ENCODE results near the gene ACTA1. TPM values are rescaled to one million over a fixed set of nuclear protein-coding genes. Genes with fewer than 3 reads are reported as not detected.

Gene ACTA1
- total RNA-seq, 1 donor from 2014 or later, result 0.23 TPM

DNA sequence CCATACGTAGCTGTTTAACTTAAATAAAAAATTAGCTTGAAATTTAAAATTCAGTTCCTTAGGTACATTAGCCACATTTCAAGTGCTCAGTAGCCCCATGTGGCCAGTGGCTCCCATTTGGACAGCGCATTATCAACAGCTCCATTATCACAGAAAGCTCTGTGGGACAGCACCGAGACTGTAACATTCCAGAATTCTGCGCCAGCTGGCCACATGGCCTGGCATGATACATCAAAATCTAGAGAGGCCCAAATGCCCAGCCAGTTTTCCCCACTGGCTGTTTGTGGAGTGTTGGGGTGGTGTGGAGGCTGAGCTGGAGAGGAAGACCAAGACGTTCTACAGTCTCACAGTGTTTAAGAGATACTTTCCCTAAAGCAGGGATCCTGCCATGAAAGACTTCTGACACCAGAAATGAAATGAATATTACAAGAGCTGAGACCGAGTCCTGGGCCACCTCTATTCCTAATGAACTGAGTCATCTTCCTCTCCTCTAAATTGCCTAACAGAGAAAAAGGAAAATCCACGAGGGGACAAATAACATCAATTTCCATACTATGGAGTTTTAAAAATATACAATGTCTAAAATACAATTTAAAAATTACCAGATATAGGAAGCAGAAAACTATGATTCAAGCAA, 27.3 kb upstream of the ACTA1 start:
- H3K27ac Mint-ChIP-seq (ENCODE audit: unreplicated experiment), result no peak overlapping the region
- no peak for DNase-seq (ENCODE audit: low read depth, low spot score)
- H3K27me3 Mint-ChIP-seq (ENCODE audit: low read depth), result no peaks in the 10 kb centered on the region
- H3K4me1 Mint-ChIP-seq, result no peaks in the 10 kb centered on the region
- H3K9me3 Mint-ChIP-seq, result no peaks in the 10 kb centered on the region
- H3K4me3 Mint-ChIP-seq, result no peak overlapping the region
- H3K36me3 Mint-ChIP-seq (ENCODE audit: low read depth), result peaks cover 9% of the 10 kb centered on the region
- TF ChIP-seq, protein P1, sequence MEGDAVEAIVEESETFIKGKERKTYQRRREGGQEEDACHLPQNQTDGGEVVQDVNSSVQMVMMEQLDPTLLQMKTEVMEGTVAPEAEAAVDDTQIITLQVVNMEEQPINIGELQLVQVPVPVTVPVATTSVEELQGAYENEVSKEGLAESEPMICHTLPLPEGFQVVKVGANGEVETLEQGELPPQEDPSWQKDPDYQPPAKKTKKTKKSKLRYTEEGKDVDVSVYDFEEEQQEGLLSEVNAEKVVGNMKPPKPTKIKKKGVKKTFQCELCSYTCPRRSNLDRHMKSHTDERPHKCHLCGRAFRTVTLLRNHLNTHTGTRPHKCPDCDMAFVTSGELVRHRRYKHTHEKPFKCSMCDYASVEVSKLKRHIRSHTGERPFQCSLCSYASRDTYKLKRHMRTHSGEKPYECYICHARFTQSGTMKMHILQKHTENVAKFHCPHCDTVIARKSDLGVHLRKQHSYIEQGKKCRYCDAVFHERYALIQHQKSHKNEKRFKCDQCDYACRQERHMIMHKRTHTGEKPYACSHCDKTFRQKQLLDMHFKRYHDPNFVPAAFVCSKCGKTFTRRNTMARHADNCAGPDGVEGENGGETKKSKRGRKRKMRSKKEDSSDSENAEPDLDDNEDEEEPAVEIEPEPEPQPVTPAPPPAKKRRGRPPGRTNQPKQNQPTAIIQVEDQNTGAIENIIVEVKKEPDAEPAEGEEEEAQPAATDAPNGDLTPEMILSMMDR (conservative IDR thresholded peaks at IDR 0.05), result no peak

DNA sequence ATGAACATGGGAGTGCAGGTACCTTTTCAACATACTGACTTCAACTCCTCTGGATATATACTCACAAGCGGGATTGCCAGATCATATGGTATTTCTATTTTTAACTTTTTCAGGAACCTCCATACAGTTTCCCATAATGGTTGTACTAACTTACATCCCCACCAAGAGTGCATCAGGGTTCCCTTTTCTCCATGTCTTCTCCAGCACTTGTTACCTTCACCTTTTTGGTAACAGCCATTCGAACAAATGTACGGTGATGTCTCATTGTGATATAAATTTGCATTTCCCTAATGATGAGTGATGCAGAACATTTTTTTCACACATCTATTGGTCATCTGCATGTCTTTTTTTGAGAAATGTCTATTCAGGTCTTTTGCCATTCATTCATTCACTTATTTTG, 25.9 kb upstream of the ACTA1 start:
- H3K27ac Mint-ChIP-seq (ENCODE audit: unreplicated experiment), result no peak overlapping the region
- H3K4me3 Mint-ChIP-seq, result no peak overlapping the region
- H3K27me3 Mint-ChIP-seq (ENCODE audit: low read depth), result no peaks in the 10 kb centered on the region
- no peak for DNase-seq (ENCODE audit: low read depth, low spot score)
- no peaks in the 10 kb centered on the region for H3K4me1 Mint-ChIP-seq
- TF ChIP-seq, protein P1 (conservative IDR thresholded peaks at IDR 0.05), result no peak
- H3K36me3 Mint-ChIP-seq (ENCODE audit: low read depth), result peaks cover 9% of the 10 kb centered on the region
- no peaks in the 10 kb centered on the region for H3K9me3 Mint-ChIP-seq

DNA sequence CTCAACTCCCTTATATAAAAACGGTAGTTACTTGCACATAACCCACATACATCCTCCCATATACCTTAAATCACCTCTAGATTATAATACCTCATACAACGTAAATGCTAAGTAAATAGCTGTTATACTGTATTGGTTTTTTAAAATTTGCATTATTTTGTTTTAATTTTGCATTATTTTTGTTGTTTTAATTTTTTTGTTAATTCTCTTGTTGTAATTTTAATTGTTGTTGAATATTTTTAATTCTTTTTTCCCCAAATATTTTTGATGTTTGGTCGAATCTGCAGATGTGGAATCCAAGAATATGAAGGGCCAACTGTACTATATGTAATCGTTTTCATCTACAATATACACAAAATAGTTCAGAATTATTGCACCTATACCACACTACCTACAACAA, 23.5 kb upstream of the ACTA1 start:
- Mint-ChIP-seq H3K27ac (ENCODE audit: unreplicated experiment) (no peak overlapping the region), H3K4me1 (no peaks in the 10 kb centered on the region), H3K9me3 (no peaks in the 10 kb centered on the region), H3K36me3 (ENCODE audit: low read depth) (peaks cover 6% of the 10 kb centered on the region), H3K27me3 (ENCODE audit: low read depth) (no peaks in the 10 kb centered on the region), H3K4me3 (no peak overlapping the region)
- no peak for DNase-seq (ENCODE audit: low read depth, low spot score)
- TF ChIP-seq, protein P1 (conservative IDR thresholded peaks at IDR 0.05), result no peak

DNA sequence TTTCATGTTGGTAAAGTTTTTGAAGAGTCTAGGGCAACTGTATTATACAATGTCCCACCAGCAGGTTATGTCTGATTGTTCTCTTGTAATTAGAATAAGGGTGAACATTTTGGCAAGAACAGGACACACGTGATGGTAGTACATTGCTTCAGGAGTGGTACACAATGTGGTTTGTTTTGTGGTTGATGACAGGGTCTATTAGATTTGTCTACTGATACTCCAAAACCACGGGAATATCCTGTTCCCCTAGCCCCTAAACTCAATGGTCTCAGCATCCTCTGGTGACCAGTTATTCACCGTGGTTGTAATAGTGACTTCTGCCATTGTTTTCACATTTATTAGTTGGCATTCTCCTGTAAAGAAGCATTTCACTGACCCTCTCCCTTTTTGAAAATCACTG, 22.1 kb upstream of the ACTA1 start:
- TF ChIP-seq, protein P1 (conservative IDR thresholded peaks at IDR 0.05), result no peak
- H3K27me3 Mint-ChIP-seq (ENCODE audit: low read depth), result no peaks in the 10 kb centered on the region
- H3K27ac Mint-ChIP-seq (ENCODE audit: unreplicated experiment), result no peak overlapping the region
- H3K36me3 Mint-ChIP-seq (ENCODE audit: low read depth), result peaks cover 6% of the 10 kb centered on the region
- H3K9me3 Mint-ChIP-seq, result no peaks in the 10 kb centered on the region
- H3K4me3 Mint-ChIP-seq, result no peak overlapping the region
- H3K4me1 Mint-ChIP-seq, result no peaks in the 10 kb centered on the region
- no peak for DNase-seq (ENCODE audit: low read depth, low spot score)

DNA sequence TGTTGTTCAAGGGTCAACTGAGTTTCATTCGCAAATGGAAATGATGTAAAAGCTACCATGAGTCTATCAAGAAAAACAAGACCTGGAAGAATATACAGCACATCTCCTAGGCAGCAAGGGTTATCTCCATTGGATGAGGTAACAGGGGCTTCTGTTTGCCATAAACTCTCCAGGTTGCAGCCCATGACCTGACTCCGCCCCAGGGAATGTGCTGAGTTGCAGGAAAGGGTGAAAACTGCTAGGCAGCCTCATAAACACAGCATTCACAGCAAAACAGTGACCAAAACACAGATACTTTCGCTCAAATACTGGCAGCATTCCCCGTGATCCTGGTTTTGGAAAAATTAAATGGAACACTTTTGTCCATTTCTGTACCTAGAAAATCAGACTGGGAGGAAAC, 20.2 kb upstream of the ACTA1 start:
- Mint-ChIP-seq H3K27me3 (ENCODE audit: low read depth) (no peaks in the 10 kb centered on the region), H3K27ac (ENCODE audit: unreplicated experiment) (no peak overlapping the region), H3K36me3 (ENCODE audit: low read depth) (no peaks in the 10 kb centered on the region), H3K9me3 (no peaks in the 10 kb centered on the region), H3K4me3 (no peak overlapping the region), H3K4me1 (no peaks in the 10 kb centered on the region)
- DNase-seq (ENCODE audit: low read depth, low spot score), result no peak
- TF ChIP-seq, protein P1 (conservative IDR thresholded peaks at IDR 0.05), result no peak

Measured in neural crest cell (in vitro differentiated cells).